Upper lobe of left lung (tissue), 6 donors: Measurements from ENCODE around the gene SPCS3. TPM values are rescaled to one million over a fixed set of nuclear protein-coding genes. Genes with fewer than 3 reads are reported as not detected.
A peak's percentile ranks its signal among the peaks of the same experiment; 100 is the strongest.

Experiments
- ATAC-seq, 2 donors: fragments of 200-7000 bp; cut with Tn5 transposase; one replicate each; pipeline ENCODE4 v1.9.1; 2022; ENCODE audit warnings: mild to moderate bottlenecking in 2 of 2, moderate library complexity in 2 of 2; ENCODE audit not compliant: low FRiP score in 2 of 2
- DNase-seq, 2 donors: peaks; one replicate each; pipeline ENCODE4 v3.0.0-alpha.2; 2019 to 2020
- H3K27ac ChIP-seq, 4 donors: fragments of 200-600 bp; sonication (generic); one replicate each; pipeline ENCODE4 v1.5.1; 2016 to 2019
- H3K27me3 ChIP-seq, 4 donors: fragments of 200-600 bp; sonication (generic); one replicate each; pipeline ENCODE4 v1.5.1; 2017 to 2019
- H3K36me3 ChIP-seq, 4 donors: fragments of 200-600 bp; sonication (generic); one replicate each; pipeline ENCODE4 v1.5.1; 2016 to 2019
- H3K4me1 ChIP-seq, 4 donors: fragments of 200-600 bp; sonication (generic); one replicate each; pipeline ENCODE4 v1.5.1; 2018 to 2019
- H3K4me3 ChIP-seq, 4 donors: fragments of 200-600 bp; sonication (generic); one replicate each; pipeline ENCODE4 v1.5.1; 2017 to 2019; ENCODE audit warnings: mild to moderate bottlenecking in 2 of 4, moderate library complexity in 1 of 4
- H3K9me3 ChIP-seq, 4 donors: fragments of 200-600 bp; sonication (generic); one replicate each; pipeline ENCODE4 v1.5.1; 2018 to 2019
- CTCF ChIP-seq, 6 experiments: fragments of 450-650 bp in 4 of 6; fragments of 200-600 bp in 2 of 6; sonication (generic) in 2 of 6; IDR thresholded peaks; one replicate each; pipeline ENCODE4 v1.5.1; 2016 to 2019; ENCODE audit warnings: antibody characterized with exemption in 6 of 6
- EP300 ChIP-seq, 4 donors: sonication (generic); formaldehyde crosslinking; IDR thresholded peaks; one replicate each; pipeline ENCODE4 v1.5.1; 2017; ENCODE audit warnings: antibody characterized with exemption in 4 of 4, control low read depth in 2 of 4
- POLR2A ChIP-seq, 4 donors: fragments of 450-650 bp; IDR thresholded peaks; one replicate each; pipeline ENCODE4 v1.5.1; 2016 to 2017; ENCODE audit warnings: antibody characterized with exemption in 4 of 4, mild to moderate bottlenecking in 2 of 4
- POLR2AphosphoS5 ChIP-seq, 2 donors: sonication (generic); formaldehyde crosslinking; IDR thresholded peaks; one replicate each; pipeline ENCODE4 v1.5.1; 2017; ENCODE audit warnings: antibody characterized with exemption in 2 of 2
- WGBS, 2 donors: methylation state at CpG; one replicate each; pipeline ENCODE4 v1.1.5; 2017 to 2018; 5-methylcytosine and 5-hydroxymethylcytosine counted together
- total RNA-seq, 6 donors: library from RNA; depleted of rRNA in 4 of 6; stranded (reverse); fragments of >200 nt in 4 of 6; gene quantifications; one replicate each; pipeline versions ENCODE4 v1.1.0 to v1.2.1, GENCODE V29; 2016 to 2021
- donor health status: DM: no; HTN: no; CAD: no; lungs with moderate emphysema.
- donor health status: DM: no; HTN: yes; CAD: no; lungs with severe emphysema.

SPCS3 gene
- total RNA-seq, 6 donors from 2014 or later = 47.1 to 157 (median 90.3) TPM

GRCh38 chr4:176363072-176363471, 43.3 kb downstream of the SPCS3 start:
- Histone ChIP-seq H3K4me1 (no peaks in the 10 kb centered on the region), H3K27me3 (no peaks in the 10 kb centered on the region), H3K36me3 (no peaks in the 10 kb centered on the region), H3K9me3 (peaks cover 0 to 5% (median 0%) of the 10 kb centered on the region in 4 donors), H3K27ac (no peak overlapping the region), H3K4me3 (no peak overlapping the region)
- ATAC-seq (no peak), DNase-seq (no peak)
- TF ChIP-seq POLR2AphosphoS5 (IDR thresholded peaks at IDR 0.05) (no peak), EP300 (IDR thresholded peaks at IDR 0.05) (no peak), POLR2A (IDR thresholded peaks at IDR 0.05) (no peak), CTCF (IDR thresholded peaks at IDR 0.05) (no peak)
- WGBS, 2 donors = 73 to 85% methylated on average over 1 of the region's 1 CpG

- Histone ChIP-seq H3K9me3 (peaks cover 0 to 5% (median 0%) of the 10 kb centered on the region in 4 donors), H3K36me3 (no peaks in the 10 kb centered on the region), H3K4me3 (no peak overlapping the region), H3K27ac (no peak overlapping the region), H3K27me3 (no peaks in the 10 kb centered on the region), H3K4me1 (no peaks in the 10 kb centered on the region)
- 77 to 78% methylated on average over 6 to 8 of the region's 8 CpGs for WGBS, 2 donors
- no peak for DNase-seq
- no peak for ATAC-seq
- no peak for TF ChIP-seq CTCF (IDR thresholded peaks at IDR 0.05)
- TF ChIP-seq POLR2A (IDR thresholded peaks at IDR 0.05) = no peak
- TF ChIP-seq POLR2AphosphoS5 (IDR thresholded peaks at IDR 0.05) = no peak
- TF ChIP-seq EP300 (IDR thresholded peaks at IDR 0.05) = no peak
Observed at GRCh38 chr4:176367771-176368465, 48.2 kb downstream of the SPCS3 start.

DNA sequence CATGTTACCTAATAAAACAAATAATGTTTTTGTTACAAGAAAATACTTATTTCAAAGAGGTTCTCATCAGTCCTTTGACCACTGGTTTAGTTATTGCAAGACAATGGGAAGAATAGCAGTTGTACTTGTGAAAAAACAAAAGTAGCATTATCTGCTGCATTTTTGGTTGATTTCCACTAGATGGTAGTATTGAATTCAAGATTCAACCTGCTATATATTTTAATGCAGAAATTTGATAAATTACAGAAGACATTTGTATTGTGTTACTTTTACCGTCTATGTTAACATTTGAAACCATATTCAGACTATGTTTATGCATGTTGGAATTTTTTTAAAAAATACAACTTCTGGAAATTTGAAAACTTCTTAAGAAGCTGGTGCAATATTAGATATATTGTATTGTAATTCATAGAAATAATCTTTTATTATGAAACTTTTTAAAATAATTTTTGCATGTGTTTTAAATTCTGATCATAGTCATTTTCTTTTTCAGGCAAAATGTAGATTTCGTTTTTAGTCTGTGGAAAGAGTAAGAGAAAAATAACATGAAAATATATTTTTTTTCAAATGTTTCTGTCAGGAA, 56.4 kb downstream of the SPCS3 start:
- Histone ChIP-seq H3K27ac (no peak overlapping the region), H3K4me1 (no peaks in the 10 kb centered on the region), H3K36me3 (no peaks in the 10 kb centered on the region), H3K27me3 (no peaks in the 10 kb centered on the region), H3K9me3 (no peaks in the 10 kb centered on the region), H3K4me3 (no peak overlapping the region)
- ATAC-seq (no peak), DNase-seq (no peak)
- WGBS, 2 donors = 11 to 13% methylated on average over 2 of the region's 2 CpGs
- peak in 5 of 6 experiments; percentile 23 to 33 (median 29) for TF ChIP-seq CTCF (IDR thresholded peaks at IDR 0.05)
- TF ChIP-seq EP300 (IDR thresholded peaks at IDR 0.05) = no peak
- no peak for TF ChIP-seq POLR2A (IDR thresholded peaks at IDR 0.05)
- TF ChIP-seq POLR2AphosphoS5 (IDR thresholded peaks at IDR 0.05) = no peak

- no peaks in the 10 kb centered on the region for H3K9me3 ChIP-seq
- no peaks in the 10 kb centered on the region for H3K4me1 ChIP-seq
- no peak for ATAC-seq
- no peak for DNase-seq
- TF ChIP-seq CTCF (IDR thresholded peaks at IDR 0.05) (peak in 4 of 6 experiments; percentile 16 to 56 (median 32)), POLR2A (IDR thresholded peaks at IDR 0.05) (no peak)
- H3K27me3 ChIP-seq = no peaks in the 10 kb centered on the region
- no peak overlapping the region for H3K4me3 ChIP-seq
- no peak overlapping the region for H3K27ac ChIP-seq
- no peaks in the 10 kb centered on the region for H3K36me3 ChIP-seq
Observed at GRCh38 chr4:176377780-176378179, 58.0 kb downstream of the SPCS3 start.
